ENCODE measurements around the gene PDF. TPM values are rescaled to one million over a fixed set of nuclear protein-coding genes. Genes with fewer than 3 reads are reported as not detected.
A peak's percentile ranks its signal among the peaks of the same experiment; 100 is the strongest.

The PDF gene
- total and polyA plus RNA-seq, 2 of the 13 experiments (the other 11 are each of a cell fraction or from before 2014, with no cell fraction given), result 12.4 to 48.8 TPM

DNA sequence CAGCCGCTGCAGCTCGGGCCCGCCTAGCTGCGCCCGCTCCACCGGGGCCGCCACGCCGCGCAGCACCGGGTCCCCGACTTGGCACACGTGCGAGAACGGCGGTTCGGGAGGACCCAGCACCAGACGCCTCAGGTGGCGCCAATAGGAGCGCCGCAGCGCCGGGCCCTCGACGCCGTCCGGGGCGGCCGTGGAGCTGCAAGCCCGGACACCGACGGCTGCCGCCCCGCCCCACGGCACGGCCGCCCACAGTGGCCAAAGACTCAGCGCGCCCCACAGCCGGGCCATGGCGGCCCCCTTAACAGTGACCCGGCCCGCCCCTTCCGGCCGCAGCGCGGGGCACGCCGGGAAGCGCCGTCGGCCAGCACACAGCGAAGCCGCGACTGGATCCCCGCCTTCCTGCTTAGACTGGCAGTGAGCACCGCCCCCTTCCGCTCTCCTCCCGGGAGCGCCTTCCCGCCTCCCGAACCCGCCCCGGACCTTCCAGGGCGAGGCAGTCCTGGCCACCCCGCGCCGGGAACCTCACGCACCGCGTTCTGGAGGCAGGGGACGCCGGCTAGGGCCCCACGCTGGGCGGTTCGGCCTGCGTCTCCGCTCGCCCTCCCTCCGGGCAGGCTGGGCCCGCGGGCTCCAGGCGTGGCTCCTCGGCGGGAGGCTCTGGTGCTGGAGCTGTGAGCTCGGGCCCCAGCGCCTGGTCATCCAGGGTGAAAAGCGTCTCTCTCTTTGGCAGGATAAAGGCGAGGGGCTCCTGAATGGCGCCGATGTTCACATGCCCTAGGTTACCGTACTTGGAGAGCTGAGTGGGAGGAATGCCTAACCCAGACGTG is at the start of gene PDF (continued):
- TF ChIP-seq ZNF678 (CRISPR knock-in tag; IDR thresholded peaks at IDR 0.05) (no peak), NFIC (IDR thresholded peaks at IDR 0.05; ENCODE audit: low read length) (no peak), ZKSCAN1 (IDR thresholded peaks at IDR 0.05; ENCODE audit: low read length) (no peak), BCL6 (CRISPR knock-in tag; IDR thresholded peaks at IDR 0.05) (peak; percentile 74), ZNF326 (CRISPR knock-in tag; IDR thresholded peaks at IDR 0.05; ENCODE audit: borderline replicate concordance) (no peak), ZBTB7A (CRISPR knock-in tag; IDR thresholded peaks at IDR 0.05) (peak; percentile 47; the same call in 1 of the 2 replicates), YEATS4 (CRISPR knock-in tag; IDR thresholded peaks at IDR 0.05; ENCODE audit: borderline replicate concordance) (peak; percentile 95), GATA4 (IDR thresholded peaks at IDR 0.05; ENCODE audit: borderline replicate concordance, low read depth) (peak; percentile 43; the same call in 1 of the 2 replicates), MAFG (CRISPR knock-in tag; IDR thresholded peaks at IDR 0.05) (no peak), ZNF672 (CRISPR knock-in tag; IDR thresholded peaks at IDR 0.05) (no peak; the same call in 1 of the 2 replicates), AGO1 (IDR thresholded peaks at IDR 0.05; ENCODE audit: low read depth, low read length, poor library complexity, severe bottlenecking) (no peak), CHD4 (IDR thresholded peaks at IDR 0.05; ENCODE audit: borderline replicate concordance, low read length) (no peak), SRSF1 (optimal IDR thresholded peaks at IDR 0.05; ENCODE audit: low read depth, low read length) (no peak), NFE2 (CRISPR knock-in tag; IDR thresholded peaks at IDR 0.05) (no peak), NFE2L2 (IDR thresholded peaks at IDR 0.05; ENCODE audit: low read length) (no peak)
- TF ChIP-seq, protein P1, sequence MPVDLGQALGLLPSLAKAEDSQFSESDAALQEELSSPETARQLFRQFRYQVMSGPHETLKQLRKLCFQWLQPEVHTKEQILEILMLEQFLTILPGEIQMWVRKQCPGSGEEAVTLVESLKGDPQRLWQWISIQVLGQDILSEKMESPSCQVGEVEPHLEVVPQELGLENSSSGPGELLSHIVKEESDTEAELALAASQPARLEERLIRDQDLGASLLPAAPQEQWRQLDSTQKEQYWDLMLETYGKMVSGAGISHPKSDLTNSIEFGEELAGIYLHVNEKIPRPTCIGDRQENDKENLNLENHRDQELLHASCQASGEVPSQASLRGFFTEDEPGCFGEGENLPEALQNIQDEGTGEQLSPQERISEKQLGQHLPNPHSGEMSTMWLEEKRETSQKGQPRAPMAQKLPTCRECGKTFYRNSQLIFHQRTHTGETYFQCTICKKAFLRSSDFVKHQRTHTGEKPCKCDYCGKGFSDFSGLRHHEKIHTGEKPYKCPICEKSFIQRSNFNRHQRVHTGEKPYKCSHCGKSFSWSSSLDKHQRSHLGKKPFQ (CRISPR knock-in tag; IDR thresholded peaks at IDR 0.05; ENCODE audit: insufficient replicate concordance), result no peak
- TF ChIP-seq, protein P2, sequence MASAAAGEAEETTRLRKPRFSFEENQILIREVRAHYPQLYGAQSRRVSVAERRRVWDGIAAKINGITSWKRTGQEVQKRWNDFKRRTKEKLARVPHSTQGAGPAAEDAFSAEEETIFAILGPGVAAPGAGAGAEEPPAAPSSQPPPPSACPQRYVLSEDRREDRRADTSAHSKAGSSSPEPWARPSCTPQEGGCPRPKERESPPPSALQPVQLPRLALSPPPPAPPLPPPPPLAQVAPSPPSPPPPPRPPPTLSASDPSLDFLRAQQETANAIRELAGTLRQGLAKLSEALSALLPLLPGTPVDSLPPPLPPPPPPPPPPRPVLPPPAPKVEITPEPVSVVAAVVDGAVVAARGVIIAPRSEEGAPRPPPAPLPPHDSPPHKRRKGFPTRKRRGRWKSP (CRISPR knock-in tag; IDR thresholded peaks at IDR 0.05), result peak; percentile 42; the same call in 1 of the 2 replicates
- TF ChIP-seq, protein P3, sequence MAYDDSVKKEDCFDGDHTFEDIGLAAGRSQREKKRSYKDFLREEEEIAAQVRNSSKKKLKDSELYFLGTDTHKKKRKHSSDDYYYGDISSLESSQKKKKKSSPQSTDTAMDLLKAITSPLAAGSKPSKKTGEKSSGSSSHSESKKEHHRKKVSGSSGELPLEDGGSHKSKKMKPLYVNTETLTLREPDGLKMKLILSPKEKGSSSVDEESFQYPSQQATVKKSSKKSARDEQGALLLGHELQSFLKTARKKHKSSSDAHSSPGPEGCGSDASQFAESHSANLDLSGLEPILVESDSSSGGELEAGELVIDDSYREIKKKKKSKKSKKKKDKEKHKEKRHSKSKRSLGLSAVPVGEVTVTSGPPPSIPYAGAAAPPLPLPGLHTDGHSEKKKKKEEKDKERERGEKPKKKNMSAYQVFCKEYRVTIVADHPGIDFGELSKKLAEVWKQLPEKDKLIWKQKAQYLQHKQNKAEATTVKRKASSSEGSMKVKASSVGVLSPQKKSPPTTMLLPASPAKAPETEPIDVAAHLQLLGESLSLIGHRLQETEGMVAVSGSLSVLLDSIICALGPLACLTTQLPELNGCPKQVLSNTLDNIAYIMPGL (CRISPR knock-in tag; IDR thresholded peaks at IDR 0.05; ENCODE audit: borderline replicate concordance in 1 of 2, low read depth in 1 of 2), result peak; percentile 76 to 88
- TF ChIP-seq, protein P4, sequence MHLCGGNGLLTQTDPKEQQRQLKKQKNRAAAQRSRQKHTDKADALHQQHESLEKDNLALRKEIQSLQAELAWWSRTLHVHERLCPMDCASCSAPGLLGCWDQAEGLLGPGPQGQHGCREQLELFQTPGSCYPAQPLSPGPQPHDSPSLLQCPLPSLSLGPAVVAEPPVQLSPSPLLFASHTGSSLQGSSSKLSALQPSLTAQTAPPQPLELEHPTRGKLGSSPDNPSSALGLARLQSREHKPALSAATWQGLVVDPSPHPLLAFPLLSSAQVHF (CRISPR knock-in tag; IDR thresholded peaks at IDR 0.05), result peak; percentile 90
- TF ChIP-seq, protein P5, sequence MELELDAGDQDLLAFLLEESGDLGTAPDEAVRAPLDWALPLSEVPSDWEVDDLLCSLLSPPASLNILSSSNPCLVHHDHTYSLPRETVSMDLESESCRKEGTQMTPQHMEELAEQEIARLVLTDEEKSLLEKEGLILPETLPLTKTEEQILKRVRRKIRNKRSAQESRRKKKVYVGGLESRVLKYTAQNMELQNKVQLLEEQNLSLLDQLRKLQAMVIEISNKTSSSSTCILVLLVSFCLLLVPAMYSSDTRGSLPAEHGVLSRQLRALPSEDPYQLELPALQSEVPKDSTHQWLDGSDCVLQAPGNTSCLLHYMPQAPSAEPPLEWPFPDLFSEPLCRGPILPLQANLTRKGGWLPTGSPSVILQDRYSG (CRISPR knock-in tag; IDR thresholded peaks at IDR 0.05), result no peak; the same call in 1 of the 2 replicates
- TF ChIP-seq, protein P6, sequence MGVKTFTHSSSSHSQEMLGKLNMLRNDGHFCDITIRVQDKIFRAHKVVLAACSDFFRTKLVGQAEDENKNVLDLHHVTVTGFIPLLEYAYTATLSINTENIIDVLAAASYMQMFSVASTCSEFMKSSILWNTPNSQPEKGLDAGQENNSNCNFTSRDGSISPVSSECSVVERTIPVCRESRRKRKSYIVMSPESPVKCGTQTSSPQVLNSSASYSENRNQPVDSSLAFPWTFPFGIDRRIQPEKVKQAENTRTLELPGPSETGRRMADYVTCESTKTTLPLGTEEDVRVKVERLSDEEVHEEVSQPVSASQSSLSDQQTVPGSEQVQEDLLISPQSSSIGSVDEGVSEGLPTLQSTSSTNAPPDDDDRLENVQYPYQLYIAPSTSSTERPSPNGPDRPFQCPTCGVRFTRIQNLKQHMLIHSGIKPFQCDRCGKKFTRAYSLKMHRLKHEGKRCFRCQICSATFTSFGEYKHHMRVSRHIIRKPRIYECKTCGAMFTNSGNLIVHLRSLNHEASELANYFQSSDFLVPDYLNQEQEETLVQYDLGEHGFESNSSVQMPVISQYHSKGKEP (CRISPR knock-in tag; IDR thresholded peaks at IDR 0.05), result no peak
